SK-N-SH (cell line): ENCODE data around the gene CYB5D1. TPM values are rescaled to one million over a fixed set of nuclear protein-coding genes. Genes with fewer than 3 reads are reported as not detected.
A peak's percentile ranks its signal among the peaks of the same experiment; 100 is the strongest.

Experiments used
- CTCF ChIA-PET: fragments of 300-600, 350-600 bp; formaldehyde crosslinking; extraction: SDS; loops from one replicate; lab custom pipeline; 2021; lab: Yijun Ruan, JAX
- POLR2A ChIA-PET: fragments of 350-600 bp; sonication (Branson Sonifier 250); formaldehyde crosslinking; extraction: SDS; loops from one replicate; lab custom pipeline; 2020; ENCODE audit warnings: antibody characterized with exemption, inconsistent platforms; lab: Yijun Ruan, JAX
- DNase-seq: peaks from one replicate; pipeline ENCODE4 v3.0.0; 2012
- H2AFZ ChIP-seq: fragments of 200-600 bp; sonication (generic); 2 replicates; pipeline ENCODE4 v1.8.1; 2016; ENCODE audit warnings: antibody characterized with exemption, mild to moderate bottlenecking, low read depth
- H3F3A ChIP-seq: fragments of 200-600 bp; sonication (generic); replicated peaks from 2 replicates; pipeline ENCODE3; 2016; ENCODE audit warnings: antibody characterized with exemption, mild to moderate bottlenecking; ENCODE audit not compliant: insufficient read depth
- H3K27ac ChIP-seq, 2 experiments: fragments of 200-500 bp in 1 of 2; fragments of 200-600 bp in 1 of 2; sonication (Bioruptor generic) in 1 of 2; sonication (generic), shearing (Covaris generic) in 1 of 2; 2 replicates each; pipeline versions ENCODE4 v1.5.1 to v1.6.1; 2014 to 2016; ENCODE audit warnings: low read depth in 2 of 2, inconsistent platforms in 1 of 2, low read length in 1 of 2, mild to moderate bottlenecking in 1 of 2, mixed read lengths in 1 of 2
- H3K27me3 ChIP-seq: fragments of 200-600 bp; sonication (generic), shearing (Covaris generic); 2 replicates; pipeline ENCODE4 v1.6.1; 2016; ENCODE audit warnings: mixed run types; ENCODE audit not compliant: insufficient read depth
- H3K36me3 ChIP-seq, 2 experiments: fragments of 200-500 bp in 1 of 2; fragments of 200-600 bp in 1 of 2; sonication (Bioruptor generic) in 1 of 2; sonication (generic) in 1 of 2; replicated peaks in 1 of 2; 2 replicates each; pipeline versions ENCODE3 to v1.5.1; 2014 to 2016; ENCODE audit warnings: low read length in 1 of 2, mild to moderate bottlenecking in 1 of 2; ENCODE audit not compliant: insufficient read depth in 2 of 2, control insufficient read depth in 1 of 2
- H3K4me1 ChIP-seq, 2 experiments: fragments of 200-500 bp in 1 of 2; fragments of 200-600 bp in 1 of 2; sonication (Bioruptor generic) in 1 of 2; sonication (generic), shearing (Covaris generic) in 1 of 2; 2 replicates each; pipeline versions ENCODE4 v1.5.1 to v1.6.1; 2014 to 2016; ENCODE audit warnings: low read depth in 1 of 2, low read length in 1 of 2, mixed run types in 1 of 2; ENCODE audit not compliant: insufficient read depth in 2 of 2, control insufficient read depth in 1 of 2
- H3K4me2 ChIP-seq: fragments of 200-600 bp; sonication (generic), shearing (Covaris generic); 2 replicates; pipeline ENCODE4 v1.6.1; 2017; ENCODE audit warnings: mixed run types
- H3K4me3 ChIP-seq, 2 experiments: fragments of 200-500 bp in 1 of 2; fragments of 200-600 bp in 1 of 2; sonication (Bioruptor generic) in 1 of 2; sonication (generic), shearing (Covaris generic) in 1 of 2; 2 replicates each; pipeline versions ENCODE4 v1.5.1 to v1.8.1; 2014 to 2016; ENCODE audit warnings: low read depth in 2 of 2, inconsistent platforms in 1 of 2, low read length in 1 of 2, mild to moderate bottlenecking in 1 of 2, mixed read lengths in 1 of 2, moderate library complexity in 1 of 2
- H3K79me2 ChIP-seq: fragments of 200-600 bp; sonication (generic); 2 replicates; pipeline ENCODE4 v1.8.1; 2017; ENCODE audit warnings: mild to moderate bottlenecking; ENCODE audit not compliant: insufficient read depth
- H3K9ac ChIP-seq: fragments of 200-600 bp; sonication (generic); 2 replicates; pipeline ENCODE4 v1.6.1; 2017; ENCODE audit warnings: mixed run types
- H3K9me2 ChIP-seq: fragments of 200-600 bp; sonication (generic); 2 replicates; pipeline ENCODE4 v1.6.1; 2017; ENCODE audit warnings: mixed run types
- H3K9me3 ChIP-seq: fragments of 200-600 bp; sonication (generic); 2 replicates; pipeline ENCODE4 v1.6.1; 2017; ENCODE audit warnings: mixed run types, mild to moderate bottlenecking, moderate library complexity
- H4K20me1 ChIP-seq: fragments of 200-600 bp; sonication (generic); 2 replicates; pipeline ENCODE4 v1.6.1; 2017; ENCODE audit warnings: mild to moderate bottlenecking, mixed run types; ENCODE audit not compliant: insufficient read depth
- CHD2 ChIP-seq: fragments of 150-350 bp; IDR thresholded peaks from 2 replicates; pipeline ENCODE4 v1.6.1; 2018; ENCODE audit warnings: low read length; ENCODE audit not compliant: partially characterized antibody
- EP300 ChIP-seq, 2 experiments: IDR thresholded peaks; 2 replicates each; pipeline versions ENCODE4 v1.4.0 to v1.6.1; 2012; ENCODE audit warnings: borderline replicate concordance in 1 of 2, low read depth in 1 of 2, low read length in 1 of 2
- FOXJ3 ChIP-seq: sonication (generic); formaldehyde crosslinking; IDR thresholded peaks from 2 replicates; pipeline ENCODE4 v1.5.1; 2020; ENCODE audit warnings: mild to moderate bottlenecking, missing genetic modification reagents
- FOXM1 ChIP-seq: IDR thresholded peaks from 2 replicates; pipeline ENCODE4 v1.4.0; 2012; ENCODE audit warnings: low read depth, mild to moderate bottlenecking
- GATA2 ChIP-seq: sonication (generic); formaldehyde crosslinking; IDR thresholded peaks from 2 replicates; pipeline ENCODE4 v1.5.0; 2020; ENCODE audit warnings: mild to moderate bottlenecking, missing genetic modification reagents
- MEF2A ChIP-seq: IDR thresholded peaks from 2 replicates; pipeline ENCODE4 v1.4.0; 2012; ENCODE audit warnings: low read depth, borderline replicate concordance
- MXI1 ChIP-seq: IDR thresholded peaks from 2 replicates; pipeline ENCODE4 v1.6.1; 2012; ENCODE audit warnings: mild to moderate bottlenecking, low read depth, low read length, improper control_type of control experiment
- NFIC ChIP-seq: IDR thresholded peaks from 2 replicates; pipeline ENCODE4 v1.4.0; 2012; ENCODE audit warnings: borderline replicate concordance
- NRF1 ChIP-seq: IDR thresholded peaks from 2 replicates; pipeline ENCODE4 v1.6.1; 2012; ENCODE audit warnings: low read depth, mild to moderate bottlenecking, low read length
- RAD21 ChIP-seq: IDR thresholded peaks from 2 replicates; pipeline ENCODE4 v1.6.1; 2012; ENCODE audit warnings: mild to moderate bottlenecking, low read length
- RCOR1 ChIP-seq: fragments of 150-350 bp; IDR thresholded peaks from 2 replicates; pipeline ENCODE4 v1.6.1; 2017; ENCODE audit warnings: antibody characterized with exemption, low read length
- RFX5 ChIP-seq: IDR thresholded peaks from 2 replicates; pipeline ENCODE4 v1.6.1; 2012; ENCODE audit warnings: mild to moderate bottlenecking, improper control_type of control experiment, low read length
- SIN3A ChIP-seq: IDR thresholded peaks from 2 replicates; pipeline ENCODE4 v1.6.1; 2012; ENCODE audit warnings: low read depth, mild to moderate bottlenecking, low read length, moderate library complexity, borderline replicate concordance
- SMC3 ChIP-seq: IDR thresholded peaks from 2 replicates; pipeline ENCODE4 v1.6.1; 2012; ENCODE audit warnings: low read depth, low read length, improper control_type of control experiment
- TAF1 ChIP-seq: IDR thresholded peaks from 2 replicates; pipeline ENCODE4 v1.6.1; 2012; ENCODE audit warnings: low read depth, mild to moderate bottlenecking, low read length, moderate library complexity, borderline replicate concordance
- TEAD4 ChIP-seq: IDR thresholded peaks from 2 replicates; pipeline ENCODE4 v1.4.0; 2012; ENCODE audit warnings: mild to moderate bottlenecking, borderline replicate concordance; ENCODE audit not compliant: insufficient read depth
- YY1 ChIP-seq: IDR thresholded peaks from 2 replicates; pipeline ENCODE4 v1.4.0; 2012; ENCODE audit warnings: low read depth, mild to moderate bottlenecking
- WGBS: methylation state at CpG from one replicate; pipeline ENCODE4 v1.1.6; 2017; ENCODE audit warnings: low lambda C conversion rate; 5-methylcytosine and 5-hydroxymethylcytosine counted together
- polyA plus RNA-seq, 3 experiments: library from polyadenylated mRNA; depleted of rRNA; stranded (reverse); fragments of >200 nt; gene quantifications; 2 replicates each; pipeline ENCODE4 v1.2.3, GENCODE V29; 2012
- TF ChIP-seq, protein P1 (sequence below): IDR thresholded peaks from 2 replicates; pipeline ENCODE4; 2012
- TF ChIP-seq, protein P2 (sequence below): IDR thresholded peaks from 2 replicates; pipeline ENCODE4 v1.4.0; 2012; ENCODE audit warnings: low read depth
- TF ChIP-seq, protein P3 (sequence below): fragments of 150-350 bp; IDR thresholded peaks from 2 replicates; pipeline ENCODE4 v1.6.1; 2016; ENCODE audit warnings: mild to moderate bottlenecking, low read depth, low read length
- TF ChIP-seq, protein P4 (sequence below): fragments of 200-600 bp; sonication (generic); IDR thresholded peaks from 2 replicates; pipeline ENCODE4 v1.6.1; 2017; ENCODE audit warnings: antibody characterized with exemption, mild to moderate bottlenecking, moderate library complexity

The CYB5D1 gene
- polyA plus RNA-seq, 1 of the 3 experiments (the other 2 are of a cell fraction) = 8.8 TPM

- peaks cover 31% of the 10 kb centered on the region for H3F3A ChIP-seq
- H3K4me3 ChIP-seq = peak overlapping the region in 1 of 2 experiments; percentile 3; a peak in 1 of 4 replicates
- H3K79me2 ChIP-seq = 0 out of 2 replicates have a peak, but pooled peaks cover 2% of the 10 kb centered on the region
- no peaks in the 10 kb centered on the region for H3K9me2 ChIP-seq
- H3K9me3 ChIP-seq = no peaks in the 10 kb centered on the region
- CTCF ChIA-PET = interaction anchor here (0.5 to 5.7 kb wide), 10 partner anchors 11 to 108 kb away, joined by 3 to 58 read pairs (median 8); partner anchors contain the start of gene KDM6B
- POLR2A ChIA-PET = interaction anchor here (1.1 to 2.4 kb wide), 2 partner anchors 13 to 108 kb away, joined by 4 to 7 read pairs; no protein-coding TSS in a partner anchor
- no peaks in the 10 kb centered on the region for H3K27me3 ChIP-seq
- H3K4me1 ChIP-seq = peaks cover 13 to 28% of the 10 kb centered on the region in 2 experiments; a peak in 2 of 4 replicates
- peaks cover 33 to 68% of the 10 kb centered on the region in 2 experiments for H3K36me3 ChIP-seq
- peak overlapping the region in 1 of 2 experiments; percentile 34; a peak in 1 of 4 replicates for H3K27ac ChIP-seq
- H3K9ac ChIP-seq = no peak overlapping the region
- peak; percentile 94 for DNase-seq
- 42% methylated on average over 33 of the region's 60 CpGs for WGBS
- H4K20me1 ChIP-seq = peaks cover 31% of the 10 kb centered on the region
- TF ChIP-seq RCOR1 (peak; percentile 54; the same call in 1 of the 2 replicates), SMC3 (peak; percentile 97), MEF2A (no peak), YY1 (no peak), FOXJ3 (CRISPR knock-in tag) (0 out of 2 replicates have a peak, but pooled peaks have one; percentile 61), CHD2 (peak; percentile 27), NFIC (no peak), RAD21 (peak; percentile 95), FOXM1 (no peak), EP300 (IDR thresholded peaks at IDR 0.05; ENCODE audit: borderline replicate concordance in 1 of 2, low read depth in 1 of 2, low read length in 1 of 2) (no peak), GATA2 (CRISPR knock-in tag) (no peak), MXI1 (peak; percentile 69; the same call in 1 of the 2 replicates), TAF1 (no peak; the same call in 1 of the 2 replicates), NRF1 (peak; percentile 32; the same call in 1 of the 2 replicates), RFX5 (0 out of 2 replicates have a peak, but pooled peaks have one; percentile 12), SIN3A (peak; percentile 62; the same call in 1 of the 2 replicates), TEAD4 (no peak)
- TF ChIP-seq, protein P1, sequence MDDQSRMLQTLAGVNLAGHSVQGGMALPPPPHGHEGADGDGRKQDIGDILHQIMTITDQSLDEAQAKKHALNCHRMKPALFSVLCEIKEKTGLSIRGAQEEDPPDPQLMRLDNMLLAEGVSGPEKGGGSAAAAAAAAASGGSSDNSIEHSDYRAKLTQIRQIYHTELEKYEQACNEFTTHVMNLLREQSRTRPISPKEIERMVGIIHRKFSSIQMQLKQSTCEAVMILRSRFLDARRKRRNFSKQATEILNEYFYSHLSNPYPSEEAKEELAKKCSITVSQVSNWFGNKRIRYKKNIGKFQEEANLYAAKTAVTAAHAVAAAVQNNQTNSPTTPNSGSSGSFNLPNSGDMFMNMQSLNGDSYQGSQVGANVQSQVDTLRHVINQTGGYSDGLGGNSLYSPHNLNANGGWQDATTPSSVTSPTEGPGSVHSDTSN = no peak
- TF ChIP-seq, protein P2, sequence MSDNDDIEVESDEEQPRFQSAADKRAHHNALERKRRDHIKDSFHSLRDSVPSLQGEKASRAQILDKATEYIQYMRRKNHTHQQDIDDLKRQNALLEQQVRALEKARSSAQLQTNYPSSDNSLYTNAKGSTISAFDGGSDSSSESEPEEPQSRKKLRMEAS = no peak
- TF ChIP-seq, protein P3, sequence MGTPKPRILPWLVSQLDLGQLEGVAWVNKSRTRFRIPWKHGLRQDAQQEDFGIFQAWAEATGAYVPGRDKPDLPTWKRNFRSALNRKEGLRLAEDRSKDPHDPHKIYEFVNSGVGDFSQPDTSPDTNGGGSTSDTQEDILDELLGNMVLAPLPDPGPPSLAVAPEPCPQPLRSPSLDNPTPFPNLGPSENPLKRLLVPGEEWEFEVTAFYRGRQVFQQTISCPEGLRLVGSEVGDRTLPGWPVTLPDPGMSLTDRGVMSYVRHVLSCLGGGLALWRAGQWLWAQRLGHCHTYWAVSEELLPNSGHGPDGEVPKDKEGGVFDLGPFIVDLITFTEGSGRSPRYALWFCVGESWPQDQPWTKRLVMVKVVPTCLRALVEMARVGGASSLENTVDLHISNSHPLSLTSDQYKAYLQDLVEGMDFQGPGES = no peak
- TF ChIP-seq, protein P4, sequence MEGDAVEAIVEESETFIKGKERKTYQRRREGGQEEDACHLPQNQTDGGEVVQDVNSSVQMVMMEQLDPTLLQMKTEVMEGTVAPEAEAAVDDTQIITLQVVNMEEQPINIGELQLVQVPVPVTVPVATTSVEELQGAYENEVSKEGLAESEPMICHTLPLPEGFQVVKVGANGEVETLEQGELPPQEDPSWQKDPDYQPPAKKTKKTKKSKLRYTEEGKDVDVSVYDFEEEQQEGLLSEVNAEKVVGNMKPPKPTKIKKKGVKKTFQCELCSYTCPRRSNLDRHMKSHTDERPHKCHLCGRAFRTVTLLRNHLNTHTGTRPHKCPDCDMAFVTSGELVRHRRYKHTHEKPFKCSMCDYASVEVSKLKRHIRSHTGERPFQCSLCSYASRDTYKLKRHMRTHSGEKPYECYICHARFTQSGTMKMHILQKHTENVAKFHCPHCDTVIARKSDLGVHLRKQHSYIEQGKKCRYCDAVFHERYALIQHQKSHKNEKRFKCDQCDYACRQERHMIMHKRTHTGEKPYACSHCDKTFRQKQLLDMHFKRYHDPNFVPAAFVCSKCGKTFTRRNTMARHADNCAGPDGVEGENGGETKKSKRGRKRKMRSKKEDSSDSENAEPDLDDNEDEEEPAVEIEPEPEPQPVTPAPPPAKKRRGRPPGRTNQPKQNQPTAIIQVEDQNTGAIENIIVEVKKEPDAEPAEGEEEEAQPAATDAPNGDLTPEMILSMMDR = peak; percentile 87
- H2AFZ ChIP-seq = no peak overlapping the region
- no peak overlapping the region for H3K4me2 ChIP-seq
Observed at GRCh38 chr17:7851438-7852261, 6.2 kb upstream of the CYB5D1 start.
